HG03095 (cell line): Measurements from ENCODE around the gene USP13.
"Not testable (repeated sequence)": the region's sequence is repeated elsewhere in the genome, so short reads cannot be mapped to it uniquely, and the experiment has no call there.

ENCODE experiments used
- ATAC-seq: cut with Tn5 transposase; IDR thresholded peaks from one replicate; pipeline ENCODE4 v1.9.1; 2021; ENCODE audit warnings: moderate library complexity; ENCODE audit not compliant: unreplicated experiment

Gene USP13

DNA sequence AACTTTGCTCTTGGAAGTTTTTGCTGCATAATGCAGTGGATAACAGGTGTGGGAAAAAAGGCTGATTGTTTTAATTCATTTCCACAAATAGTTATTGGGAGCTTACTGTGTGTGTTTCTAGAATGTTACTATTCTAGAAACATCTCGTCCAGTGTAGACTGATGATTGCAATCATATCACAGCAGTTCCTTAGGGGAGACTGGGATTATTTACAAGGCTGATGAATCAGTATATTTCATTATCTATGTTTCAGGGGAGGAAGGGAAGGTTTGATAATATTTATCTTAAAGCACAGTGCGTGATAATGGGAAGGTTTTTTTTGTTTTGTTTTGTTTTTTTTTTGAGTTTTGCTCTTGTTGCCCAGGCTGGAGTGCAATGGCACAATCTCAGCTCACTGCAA lies 2.4 kb downstream of the USP13 start:
- no peak for ATAC-seq

- ATAC-seq, result no peak
These were observed 5.8 kb downstream of the USP13 start for GRCh38 chr3:179658606-179659005.

- ATAC-seq, result no peak
These were observed 8.0 kb downstream of the USP13 start for GRCh38 chr3:179660872-179661271.

DNA sequence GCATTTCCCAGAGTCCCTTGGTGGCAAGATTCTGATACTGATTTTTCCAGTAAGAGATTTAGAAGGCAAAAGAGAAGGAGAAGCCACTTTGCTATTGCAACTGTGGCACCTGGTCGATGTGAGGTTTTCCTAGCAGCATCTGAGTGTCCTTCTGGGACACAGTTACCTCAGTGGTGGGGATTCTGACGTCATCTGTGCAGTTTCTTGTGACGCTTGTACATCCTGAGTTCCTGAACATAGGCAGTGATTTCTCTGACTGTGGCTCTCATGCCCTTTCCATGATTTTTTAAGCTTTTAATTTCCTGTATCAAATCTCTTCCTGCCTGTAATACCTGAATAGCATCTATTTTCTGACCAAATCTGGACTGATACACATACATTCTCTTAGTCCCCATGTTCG lies 8.9 kb downstream of the USP13 start:
- ATAC-seq, result no peak

DNA sequence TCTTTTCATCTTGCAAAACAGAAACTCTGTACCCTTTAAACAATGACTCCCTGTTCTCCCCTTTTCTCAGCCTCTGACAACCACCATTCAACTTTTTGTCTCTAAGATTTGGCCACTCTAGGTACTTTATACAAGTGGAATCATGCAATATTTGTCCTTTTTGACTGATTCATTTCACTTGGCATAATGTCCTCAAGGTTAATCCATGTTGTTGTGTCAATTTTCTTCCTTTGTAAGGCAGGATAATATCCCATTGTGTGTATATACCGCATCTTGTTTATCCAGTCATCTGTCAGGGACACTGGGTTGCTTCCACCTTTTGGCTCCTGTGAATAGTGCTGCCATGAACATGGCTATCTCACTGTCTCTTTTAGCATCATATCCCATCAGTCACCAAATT lies 10.3 kb downstream of the USP13 start:
- no peak for ATAC-seq

DNA sequence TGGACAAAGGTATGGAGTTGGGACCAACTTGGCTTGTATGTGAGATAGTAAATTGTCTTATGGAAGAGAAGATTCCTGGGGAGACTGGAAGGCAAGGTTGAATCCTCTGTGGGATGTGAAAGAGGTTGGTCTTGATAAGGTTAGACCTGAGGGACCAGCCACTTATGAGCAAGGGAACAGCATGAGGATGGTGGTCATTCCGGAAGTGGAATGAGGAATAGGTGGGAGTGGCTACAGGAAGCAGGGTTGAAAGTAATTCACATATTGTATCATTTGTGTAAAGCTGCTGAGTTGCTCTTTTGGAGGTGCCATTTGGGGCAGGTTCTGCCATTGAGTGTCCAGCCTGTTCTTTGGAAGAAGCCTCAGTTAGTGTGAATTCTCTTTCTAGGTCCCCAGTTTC lies 13.2 kb downstream of the USP13 start:
- ATAC-seq, result no peak

GRCh38 chr3:179666436-179667035 lies 13.7 kb downstream of the USP13 start:
- no peak for ATAC-seq

DNA sequence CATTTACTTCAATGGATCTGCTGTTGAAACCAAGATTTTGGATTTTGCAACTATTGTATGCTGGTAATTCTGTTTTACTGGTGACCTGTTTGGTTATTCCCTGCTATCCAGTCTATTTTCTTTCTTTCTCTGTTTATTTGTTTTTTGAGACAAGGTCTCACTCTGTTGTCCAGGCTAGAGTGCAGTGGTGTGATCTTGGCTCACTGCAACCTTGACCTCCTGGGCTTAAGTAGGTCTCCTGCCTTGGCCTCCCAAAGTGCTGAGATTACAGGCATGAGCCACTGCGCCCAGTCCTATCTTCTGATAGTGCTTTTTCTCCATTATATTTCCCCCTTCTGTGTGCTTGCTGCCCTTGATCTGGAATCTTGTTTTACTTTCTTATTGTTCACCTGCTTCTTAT lies 15.6 kb downstream of the USP13 start:
- ATAC-seq, result no peak

GRCh38 chr3:179670311-179670710 lies 17.5 kb downstream of the USP13 start:
- no peak for ATAC-seq

DNA sequence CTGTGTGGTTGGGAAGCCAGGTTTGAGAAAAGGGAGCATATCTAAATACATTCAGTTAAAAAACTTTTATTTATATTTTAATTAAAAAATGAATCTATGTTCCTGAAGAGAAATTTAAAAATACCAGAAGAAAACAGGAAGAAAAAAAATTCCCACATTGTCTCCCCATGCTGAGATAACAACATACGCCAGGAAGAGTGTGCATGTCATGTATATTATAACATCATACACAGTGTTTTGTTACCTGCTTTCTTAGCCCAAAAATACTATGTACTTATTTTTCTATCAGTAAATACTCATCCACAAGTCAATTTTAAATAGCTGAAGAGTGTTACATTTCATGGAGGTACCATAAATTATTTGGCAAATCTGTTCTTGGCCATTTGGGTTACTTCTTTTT lies 18.5 kb downstream of the USP13 start:
- no peak for ATAC-seq

DNA sequence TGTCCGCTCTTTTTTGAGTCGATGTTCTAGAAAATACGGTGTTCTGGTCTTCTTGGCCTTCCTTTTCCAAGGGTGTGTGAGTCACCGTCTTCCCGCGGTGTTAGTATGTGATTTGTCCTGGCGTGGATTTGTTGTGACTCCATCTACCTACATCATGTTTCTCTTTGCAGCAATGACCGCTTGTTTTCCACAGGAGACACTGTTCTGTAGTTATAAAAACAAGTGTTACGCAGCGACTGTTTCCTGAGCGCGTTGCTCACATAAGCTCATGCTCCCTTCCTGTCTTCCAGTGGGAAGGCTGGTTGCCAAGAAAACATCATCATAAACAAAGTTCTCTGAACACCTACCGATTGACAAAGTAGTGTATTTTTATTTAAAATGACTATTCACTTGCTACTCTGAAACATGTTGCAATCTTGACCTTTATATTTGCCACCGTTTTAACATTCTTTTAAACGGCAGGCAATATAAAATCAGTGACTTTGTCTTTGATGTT lies 19.0 kb downstream of the USP13 start:
- no peak for ATAC-seq

DNA sequence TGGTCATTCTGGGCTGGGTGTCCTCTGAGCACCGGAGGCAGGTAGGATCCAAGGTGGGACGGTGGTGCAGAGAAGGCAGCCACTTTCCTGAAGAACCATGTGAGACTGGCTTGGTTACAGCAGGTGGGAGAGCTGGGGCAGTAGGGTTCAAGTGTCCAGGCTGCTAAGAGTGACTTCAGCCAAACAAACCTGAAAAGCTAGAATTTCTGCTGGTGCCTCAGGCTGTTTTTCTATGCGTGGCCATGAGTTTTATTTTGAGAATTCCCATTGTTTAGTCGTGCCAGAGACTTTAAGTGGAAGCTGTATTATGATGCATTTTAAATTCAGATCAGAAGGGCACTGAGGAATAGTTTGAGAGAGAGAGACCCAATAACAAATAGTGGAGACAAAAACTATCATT lies 20.1 kb downstream of the USP13 start:
- no peak for ATAC-seq

GRCh38 chr3:179673523-179673922 lies 20.7 kb downstream of the USP13 start:
- no peak for ATAC-seq

GRCh38 chr3:179676081-179676480 lies 23.2 kb downstream of the USP13 start:
- ATAC-seq, result no peak

GRCh38 chr3:179677884-179678283 lies 25.0 kb downstream of the USP13 start:
- no peak for ATAC-seq

- no peak for ATAC-seq
These were observed 28.8 kb downstream of the USP13 start for GRCh38 chr3:179681492-179682263.

GRCh38 chr3:179682426-179683080 lies 29.7 kb downstream of the USP13 start:
- no peak for ATAC-seq

GRCh38 chr3:179683286-179683685 lies 30.4 kb downstream of the USP13 start:
- ATAC-seq, result not testable (repeated sequence)

DNA sequence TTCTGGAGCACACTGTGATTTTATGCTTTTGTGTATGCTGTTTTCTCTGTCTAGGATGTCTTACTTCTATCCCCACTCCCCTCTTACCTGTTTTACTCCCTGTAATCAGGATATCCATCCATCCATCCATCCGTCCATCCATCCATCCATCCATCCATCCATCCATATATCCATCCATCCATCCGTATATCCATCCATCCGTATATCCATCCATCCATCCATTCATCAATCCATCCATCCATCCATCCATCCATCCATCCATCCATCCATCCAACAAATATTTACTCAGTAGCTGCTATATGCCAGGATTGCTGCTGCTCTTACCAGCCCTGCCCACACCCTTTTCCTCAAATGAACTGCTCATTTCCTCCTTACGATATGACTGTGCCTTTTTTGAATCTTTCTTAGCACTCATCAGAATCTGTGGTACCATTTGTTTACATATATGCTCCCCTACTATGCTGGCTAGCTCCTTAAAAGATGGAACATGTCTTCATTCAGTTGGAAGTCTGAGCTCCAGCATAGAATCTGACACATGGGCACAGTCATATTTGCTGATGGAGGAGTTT lies 35.2 kb downstream of the USP13 start:
- ATAC-seq, result no peak

GRCh38 chr3:179688850-179689249 lies 36.0 kb downstream of the USP13 start:
- no peak for ATAC-seq

- ATAC-seq, result no peak
These were observed 41.9 kb downstream of the USP13 start for GRCh38 chr3:179694731-179695130.
